RKO (cell line): ENCODE data around the gene MARVELD2.
"Not testable (repeated sequence)": the region's sequence is repeated elsewhere in the genome, so short reads cannot be mapped to it uniquely, and the experiment has no call there.

Experiments
- DNase-seq: peaks from one replicate; pipeline ENCODE4 v3.0.0-alpha.2; 2016; ENCODE audit warnings: low spot score

Gene MARVELD2, protein sequence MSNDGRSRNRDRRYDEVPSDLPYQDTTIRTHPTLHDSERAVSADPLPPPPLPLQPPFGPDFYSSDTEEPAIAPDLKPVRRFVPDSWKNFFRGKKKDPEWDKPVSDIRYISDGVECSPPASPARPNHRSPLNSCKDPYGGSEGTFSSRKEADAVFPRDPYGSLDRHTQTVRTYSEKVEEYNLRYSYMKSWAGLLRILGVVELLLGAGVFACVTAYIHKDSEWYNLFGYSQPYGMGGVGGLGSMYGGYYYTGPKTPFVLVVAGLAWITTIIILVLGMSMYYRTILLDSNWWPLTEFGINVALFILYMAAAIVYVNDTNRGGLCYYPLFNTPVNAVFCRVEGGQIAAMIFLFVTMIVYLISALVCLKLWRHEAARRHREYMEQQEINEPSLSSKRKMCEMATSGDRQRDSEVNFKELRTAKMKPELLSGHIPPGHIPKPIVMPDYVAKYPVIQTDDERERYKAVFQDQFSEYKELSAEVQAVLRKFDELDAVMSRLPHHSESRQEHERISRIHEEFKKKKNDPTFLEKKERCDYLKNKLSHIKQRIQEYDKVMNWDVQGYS

DNA sequence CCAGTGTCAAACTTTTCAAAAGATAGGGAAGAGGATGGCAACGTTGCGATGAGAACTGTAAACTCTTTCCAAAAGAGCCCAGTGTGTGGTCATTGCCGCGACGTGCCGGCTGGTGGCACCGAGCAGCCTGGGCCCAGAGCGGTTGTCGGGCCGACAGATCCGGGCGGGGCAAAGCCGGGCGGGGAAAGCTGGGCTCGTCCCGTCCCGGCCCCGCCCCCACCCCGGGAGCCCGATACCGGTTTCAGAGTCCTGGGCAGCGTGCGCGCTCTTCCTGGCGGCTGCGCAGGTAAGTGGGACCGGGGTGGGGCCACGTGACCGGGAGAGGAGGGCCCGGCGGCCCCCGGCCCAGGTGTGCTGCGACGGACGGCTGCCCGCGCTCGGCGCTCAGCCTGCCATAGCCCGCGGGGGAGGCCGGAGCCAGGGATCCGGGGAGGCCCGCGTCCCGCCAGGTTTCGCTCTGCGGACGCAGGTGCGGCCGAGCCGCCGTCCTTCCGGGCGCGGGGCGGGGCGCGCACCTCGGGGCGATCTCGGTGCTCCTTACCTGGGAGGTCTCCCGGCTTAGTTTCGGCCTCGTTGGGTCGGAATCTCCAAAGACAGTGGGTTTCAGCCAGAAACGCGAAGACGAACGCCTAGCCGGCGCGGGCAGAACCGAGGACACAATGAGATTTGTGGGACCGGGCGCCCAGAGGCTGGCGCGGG lies at the start of gene MARVELD2:
TSS of gene MARVELD2 (plus strand) at position 232 of the 699 bp plus-strand sequence. CDS start 4,270 bp downstream, outside the sequence.
- peak; percentile 78 for DNase-seq

DNA sequence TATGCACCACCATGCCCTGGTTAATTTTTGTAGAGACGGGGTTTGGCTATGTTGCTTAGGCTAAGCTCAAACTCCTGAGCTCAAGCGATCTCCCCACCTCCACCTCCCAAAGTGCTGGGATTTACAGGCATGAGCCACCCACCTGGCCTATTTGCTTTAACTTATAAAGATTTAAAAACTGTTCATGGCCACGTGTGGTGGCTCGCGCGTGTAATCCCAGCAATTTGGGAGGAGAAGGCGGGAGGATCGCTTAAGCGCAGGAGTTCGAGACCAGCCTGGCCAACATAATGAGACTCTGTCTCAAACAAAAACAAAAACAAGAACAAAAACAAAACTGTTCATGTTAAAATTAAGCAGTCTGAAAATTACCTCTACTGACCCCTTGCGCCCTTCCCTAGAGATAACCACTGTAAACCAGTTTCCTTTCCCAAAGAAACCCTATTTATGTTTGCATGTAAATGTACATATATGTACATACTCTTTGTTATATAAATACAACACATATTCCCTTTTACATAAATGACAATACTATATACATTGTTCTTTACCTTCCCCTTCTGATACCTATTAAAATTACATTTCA lies 47.1 kb upstream of the MARVELD2 start:
- DNase-seq: peak; percentile 39

DNA sequence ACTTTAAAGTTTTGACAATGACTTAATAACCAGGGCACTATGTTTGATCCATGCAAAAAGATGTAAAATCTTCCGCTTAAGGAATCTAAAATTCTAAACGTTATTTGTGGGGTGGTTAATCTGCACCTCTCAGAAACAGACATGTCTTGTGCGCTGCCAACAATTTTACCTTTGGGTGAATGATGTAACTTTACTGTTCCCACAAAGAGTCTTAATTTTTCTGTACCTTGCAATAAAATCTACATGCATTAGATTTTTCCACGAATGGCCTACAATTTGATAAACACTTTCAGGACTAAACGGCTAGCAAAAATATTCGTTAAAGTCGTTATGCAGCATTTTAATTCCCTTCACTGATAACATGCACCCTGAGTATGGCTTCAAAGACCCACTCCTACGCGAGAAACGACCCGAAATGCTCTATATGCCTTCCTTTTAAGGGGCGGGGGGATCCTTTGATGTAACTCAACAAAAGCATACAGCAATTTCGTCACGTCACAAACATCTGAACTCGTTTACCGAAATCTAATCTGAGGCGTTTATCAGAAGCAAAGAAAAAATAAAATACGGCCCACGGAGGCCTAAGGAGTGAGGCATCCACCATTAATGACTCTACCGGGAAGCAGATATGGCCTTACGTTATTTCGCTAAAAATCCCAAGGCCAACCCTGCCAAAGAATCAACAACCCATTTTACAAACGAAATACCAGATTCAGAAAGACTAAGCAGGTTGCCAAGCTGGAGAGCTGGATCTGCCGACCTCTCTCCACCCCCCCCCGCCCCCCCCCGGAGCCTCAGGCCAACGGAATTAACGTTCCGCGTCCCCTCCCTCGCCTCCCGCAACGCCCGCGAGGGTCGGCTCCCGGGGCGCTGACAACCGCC lies 46.2 kb upstream of the MARVELD2 start:
- DNase-seq: peak; percentile 41

DNA sequence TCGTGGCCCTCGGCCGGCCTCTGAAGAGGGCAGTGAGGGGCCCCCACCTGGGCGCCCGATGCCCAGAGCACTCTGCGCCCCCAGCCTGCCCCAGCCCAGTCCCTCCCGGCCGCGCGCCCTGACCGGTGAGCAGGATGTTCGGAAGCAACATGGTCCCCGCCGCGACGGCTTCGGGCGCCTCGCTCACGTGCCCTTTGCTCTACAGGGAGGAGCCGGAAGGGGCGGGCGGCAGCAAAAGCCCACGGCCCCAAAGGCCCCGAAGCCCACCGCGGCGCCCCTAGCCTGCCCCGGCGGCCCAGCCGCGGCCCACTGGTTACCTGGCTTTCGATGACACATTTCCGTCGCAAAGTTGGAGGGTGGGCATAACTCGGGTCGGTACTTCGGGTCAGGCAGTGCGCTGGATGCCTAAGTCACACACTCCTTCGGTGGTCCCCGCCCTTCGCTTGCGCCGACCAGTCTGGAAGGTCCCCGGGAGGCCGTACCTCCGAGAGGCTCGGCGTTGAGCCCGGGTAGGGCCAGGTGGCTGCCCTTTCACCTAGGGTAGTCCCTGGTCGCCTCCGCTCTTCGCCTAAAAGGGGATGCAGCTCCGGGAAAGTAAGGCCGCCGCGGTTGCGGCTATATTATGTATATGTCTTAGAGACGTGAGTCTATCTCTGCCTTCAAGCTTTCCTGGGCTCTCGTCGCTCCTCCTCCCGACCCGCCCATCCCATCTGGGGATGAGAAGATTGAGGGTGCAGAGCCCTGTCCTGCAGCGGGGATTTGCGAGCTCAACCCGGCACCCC lies 45.4 kb upstream of the MARVELD2 start, which contains the start of the genes AK6, RAD17 and TAF9:
TSS of gene AK6 (minus strand) at position 181 of the 782 bp plus-strand sequence. CDS start at position 151, 30 bp downstream.
TSS of gene RAD17 (plus strand) at position 479 of the 782 bp plus-strand sequence. CDS start 2,391 bp downstream, outside the sequence.
TSS of gene TAF9 (minus strand) at position 181 of the 782 bp plus-strand sequence. CDS start 3,783 bp downstream, outside the sequence.
- DNase-seq: peak; percentile 92

DNA sequence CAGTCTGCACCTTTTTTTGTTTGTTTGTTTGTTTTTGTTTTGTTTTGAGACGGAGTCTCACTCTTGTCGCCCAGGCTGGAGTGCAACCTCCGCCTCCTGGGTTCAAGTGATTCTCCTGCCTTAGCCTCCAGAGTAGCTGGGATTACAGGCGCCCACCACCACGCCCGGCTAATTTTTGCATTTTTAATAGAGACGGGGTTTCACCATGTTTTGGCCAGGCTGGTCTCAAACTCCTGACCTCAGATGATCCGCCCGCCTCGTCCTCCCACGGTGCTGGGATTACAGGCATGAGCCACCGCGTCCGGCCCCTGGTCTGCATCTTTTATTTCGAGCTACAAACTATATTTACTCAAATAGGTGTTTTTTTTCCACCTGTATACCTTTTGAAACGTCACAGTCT lies 44.6 kb upstream of the MARVELD2 start:
- peak; percentile 28 for DNase-seq

DNA sequence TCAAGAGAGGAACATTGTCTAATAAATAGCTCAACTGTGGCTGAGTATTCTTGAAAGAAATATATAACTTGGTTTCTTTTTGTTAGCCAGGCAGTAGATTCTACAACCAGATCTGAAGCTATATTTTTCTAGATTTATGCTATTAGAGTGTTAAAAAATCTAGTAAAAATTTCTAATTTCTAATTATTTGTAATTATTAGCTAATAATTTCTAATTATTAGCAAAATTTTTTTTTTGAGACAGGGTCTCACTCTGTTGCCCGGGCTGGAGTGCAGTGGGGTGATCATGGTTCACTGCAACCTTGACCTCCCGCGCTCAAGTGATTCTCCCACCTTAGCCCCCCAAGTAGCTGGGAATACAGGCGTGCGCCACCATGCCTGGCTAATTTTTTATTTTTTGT lies 42.5 kb upstream of the MARVELD2 start:
- no peak for DNase-seq

DNA sequence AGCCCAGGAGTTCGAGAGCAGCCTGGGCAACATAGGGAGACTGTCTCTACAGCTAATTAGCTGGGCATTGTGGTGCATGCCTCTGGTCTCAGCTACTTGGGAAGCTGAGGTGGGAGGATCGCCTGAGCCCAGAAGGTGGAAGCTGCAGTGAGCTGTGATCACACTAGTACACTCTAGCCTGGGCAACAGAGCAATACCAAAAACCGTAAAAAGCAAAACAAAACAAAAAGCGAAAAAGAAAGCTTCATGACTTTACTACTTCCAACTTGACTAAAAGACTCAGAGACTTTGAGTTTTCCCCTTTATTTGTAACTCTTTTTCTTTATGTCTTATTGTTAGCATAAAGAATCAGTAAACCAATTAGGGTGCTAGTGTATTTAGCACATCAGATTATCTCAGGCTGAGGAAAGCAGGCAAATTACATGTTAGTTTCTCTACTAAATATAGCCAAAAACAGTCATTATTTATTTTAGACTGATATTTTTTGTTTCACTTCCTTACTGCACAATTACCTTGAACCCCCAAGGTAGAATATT lies 39.9 kb upstream of the MARVELD2 start:
- DNase-seq: no peak

DNA sequence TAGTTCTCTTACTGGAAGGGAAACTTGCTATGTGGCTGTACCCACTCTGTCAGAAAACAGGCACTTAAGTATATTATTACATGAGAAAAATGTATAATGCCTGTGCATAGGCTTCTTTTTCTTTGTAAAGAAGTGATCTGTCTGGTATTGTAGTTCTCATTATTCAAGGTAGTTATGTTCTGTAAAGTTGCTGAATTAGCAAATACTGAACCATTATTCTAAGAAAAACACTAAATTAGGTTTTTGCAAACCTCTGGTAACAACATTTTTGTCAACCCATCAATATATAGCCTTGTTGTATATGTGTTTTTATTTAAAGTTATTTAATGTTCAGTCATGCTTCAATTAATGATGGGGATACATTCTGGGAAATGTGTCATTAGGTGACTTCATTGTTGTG lies 36.5 kb upstream of the MARVELD2 start:
- no peak for DNase-seq

DNA sequence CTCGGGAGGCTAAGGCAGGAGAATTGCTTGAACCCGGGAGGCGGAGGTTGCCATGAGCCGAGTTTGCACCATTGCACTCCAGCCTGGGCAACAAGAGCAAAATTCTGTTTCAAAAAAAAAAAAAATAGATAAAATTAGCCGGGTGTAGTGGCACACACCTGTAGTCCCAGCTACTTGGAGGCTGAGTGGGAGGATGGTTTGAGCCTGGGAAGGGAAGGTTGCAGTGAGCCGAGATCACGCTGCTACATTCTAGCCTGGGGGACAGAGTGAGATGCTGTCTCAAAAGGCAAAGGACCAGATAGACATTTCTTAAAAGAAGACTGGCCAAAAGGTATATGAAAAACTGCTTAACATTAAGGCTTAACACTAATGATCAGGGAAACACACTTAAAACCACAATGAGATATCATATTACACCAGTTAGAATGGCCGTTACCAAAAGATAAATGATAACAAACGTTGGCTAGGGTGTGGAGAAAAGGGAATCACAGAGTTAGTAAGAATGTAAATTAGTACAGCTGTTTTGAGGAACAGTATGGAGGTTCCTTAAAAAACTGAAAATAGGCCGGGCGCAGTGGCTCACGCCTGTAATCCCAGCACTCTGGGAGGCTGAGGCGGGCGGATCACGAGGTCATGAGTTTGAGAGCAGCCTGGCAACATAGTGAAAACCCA lies 10.1 kb upstream of the MARVELD2 start:
- DNase-seq: no peak

DNA sequence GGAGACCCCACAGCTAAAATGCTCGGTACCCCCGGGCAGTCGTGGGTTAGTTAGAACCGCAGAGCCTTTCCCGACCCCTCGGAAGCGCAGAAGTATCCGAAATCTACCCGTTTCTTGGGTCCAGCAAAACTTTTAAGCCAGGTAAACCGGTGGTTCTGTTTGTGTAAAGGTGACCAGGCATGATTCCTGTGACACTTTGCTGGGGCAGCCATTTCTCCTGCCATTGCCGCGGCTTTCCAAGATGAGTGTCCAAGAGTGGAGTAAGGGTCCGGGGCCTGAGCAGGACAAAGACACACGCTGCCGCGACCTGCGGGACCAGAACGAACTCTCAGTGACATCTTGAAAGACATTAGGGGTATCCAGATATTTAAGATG lies 655 bp downstream of the MARVELD2 start:
- no peak for DNase-seq

DNA sequence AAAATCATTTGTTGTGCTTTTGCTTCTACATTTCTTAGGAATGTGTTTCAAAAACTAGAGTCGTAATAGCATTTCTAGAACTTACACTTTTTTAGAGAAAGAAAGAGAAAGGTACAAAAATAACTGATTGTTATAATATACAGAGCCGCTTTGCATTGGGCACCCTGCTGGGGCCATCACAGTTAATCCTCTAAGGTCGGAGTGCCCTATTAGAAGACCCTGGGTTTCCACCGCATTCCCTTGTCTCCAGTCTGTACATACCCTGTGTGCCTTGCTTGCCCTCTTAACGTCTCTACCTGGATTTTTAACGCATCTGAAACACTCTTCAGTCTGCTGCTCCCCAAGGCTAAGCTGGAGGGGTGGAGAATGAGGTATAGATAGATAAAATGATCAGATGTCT lies 1.3 kb downstream of the MARVELD2 start:
- DNase-seq: no peak

DNA sequence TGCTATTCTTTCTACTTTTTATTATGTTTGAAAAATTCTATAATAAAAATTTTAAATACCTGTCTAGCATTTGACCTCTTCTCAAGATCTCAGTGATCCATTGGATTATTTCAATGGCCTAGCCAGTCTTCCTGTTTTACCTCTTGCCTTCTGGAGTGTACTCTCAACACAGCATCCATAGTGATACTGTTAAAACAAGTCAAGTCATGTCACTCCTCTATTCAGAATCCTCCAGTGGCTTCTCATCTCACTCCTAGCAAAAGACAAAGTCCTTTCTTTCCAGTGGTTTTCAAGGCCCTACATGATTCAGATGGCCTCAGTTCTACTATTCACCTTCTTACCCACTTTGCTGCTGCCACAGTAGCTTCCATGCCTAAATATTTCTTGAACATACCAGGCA lies 1.8 kb downstream of the MARVELD2 start:
- no peak for DNase-seq

DNA sequence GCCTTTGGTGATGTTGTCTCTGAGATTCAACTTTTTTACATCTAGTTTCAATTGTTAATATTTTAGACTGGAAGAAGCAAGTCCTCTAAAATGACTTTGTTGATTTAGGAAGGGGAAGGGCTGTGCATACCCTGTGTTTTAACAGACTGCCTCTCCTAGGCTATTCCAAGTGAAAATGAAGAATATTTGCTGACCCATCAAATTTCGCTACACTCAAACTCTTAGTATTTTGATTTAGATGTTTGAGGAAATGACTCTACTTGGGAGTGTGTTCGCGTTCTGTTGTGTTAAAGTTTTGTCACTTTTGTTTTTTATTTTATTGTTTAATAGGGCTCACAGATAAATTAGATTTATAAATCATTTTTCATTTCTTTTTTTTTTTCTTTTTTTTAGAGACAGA lies 3.6 kb downstream of the MARVELD2 start:
- DNase-seq: no peak

DNA sequence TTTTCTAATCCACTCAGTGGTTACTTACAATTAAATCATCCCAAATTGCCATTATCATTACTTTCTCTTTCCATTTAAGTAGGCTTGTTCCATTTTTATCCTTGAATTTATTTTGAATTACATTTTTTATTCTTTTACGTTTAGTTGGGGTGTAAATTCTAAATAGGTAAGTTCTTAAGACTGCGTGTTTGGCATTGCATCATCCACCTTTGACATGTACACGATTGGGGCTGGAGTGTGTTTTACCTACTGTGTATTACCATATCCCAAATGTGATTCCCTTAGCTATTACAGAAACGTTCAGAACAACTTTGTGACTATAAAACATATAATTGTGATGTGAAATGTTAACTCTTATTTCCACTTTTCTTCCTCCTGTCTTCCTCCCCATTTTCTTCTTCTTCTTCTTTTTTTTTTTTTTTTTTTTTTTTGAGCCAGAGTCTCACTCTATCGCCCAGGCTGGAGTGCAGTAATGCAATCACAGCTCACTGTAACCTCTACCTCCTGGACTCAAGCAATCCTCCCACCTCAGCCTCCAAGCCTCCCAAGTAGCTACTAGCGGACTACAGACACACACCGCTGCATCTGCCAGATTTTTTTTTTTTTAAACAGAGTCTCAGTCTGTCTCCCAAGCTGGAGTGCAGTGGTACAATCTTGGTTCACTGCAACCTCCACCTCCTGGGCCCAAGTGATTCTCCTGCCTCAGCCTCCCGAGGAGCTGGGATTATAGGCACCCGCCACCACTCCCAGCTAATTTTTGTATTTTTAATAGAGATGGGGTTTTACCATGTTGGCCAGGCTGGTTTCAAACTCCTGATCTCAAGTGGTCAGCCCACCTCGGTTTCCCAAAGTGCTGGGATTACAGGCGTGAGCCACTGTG lies 16.7 kb downstream of the MARVELD2 start:
- no peak for DNase-seq

DNA sequence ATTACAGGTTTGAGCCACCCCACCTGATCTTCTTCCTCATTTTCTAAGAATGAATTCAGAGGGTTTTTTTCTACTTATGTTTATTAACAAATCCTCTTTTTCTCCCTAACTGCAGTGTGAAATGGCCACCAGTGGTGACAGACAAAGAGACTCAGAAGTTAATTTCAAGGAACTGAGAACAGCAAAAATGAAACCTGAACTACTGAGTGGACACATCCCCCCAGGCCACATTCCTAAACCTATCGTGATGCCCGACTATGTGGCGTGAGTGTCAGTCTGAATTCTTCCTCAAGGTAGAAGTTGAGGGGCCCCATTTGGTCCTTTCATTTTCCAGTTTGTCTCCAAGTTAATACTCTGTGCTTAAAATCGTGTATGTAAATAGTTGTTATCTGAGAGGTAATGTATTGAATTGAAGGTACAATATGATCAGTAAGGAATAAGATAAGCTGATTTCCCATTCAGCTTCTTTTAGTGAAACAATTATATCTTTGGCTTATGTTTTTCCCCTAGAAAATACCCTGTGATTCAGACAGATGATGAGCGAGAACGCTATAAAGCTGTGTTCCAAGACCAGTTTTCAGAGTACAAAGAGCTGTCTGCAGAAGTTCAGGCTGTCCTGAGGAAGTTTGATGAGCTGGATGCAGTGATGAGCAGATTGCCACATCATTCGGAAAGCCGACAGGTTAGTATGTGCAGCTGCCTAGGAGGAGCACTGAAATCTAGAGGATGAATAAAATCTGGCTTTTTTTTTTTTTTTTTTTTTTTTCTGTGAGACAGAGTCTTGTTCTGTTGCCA lies 17.7 kb downstream of the MARVELD2 start:
- DNase-seq: no peak

DNA sequence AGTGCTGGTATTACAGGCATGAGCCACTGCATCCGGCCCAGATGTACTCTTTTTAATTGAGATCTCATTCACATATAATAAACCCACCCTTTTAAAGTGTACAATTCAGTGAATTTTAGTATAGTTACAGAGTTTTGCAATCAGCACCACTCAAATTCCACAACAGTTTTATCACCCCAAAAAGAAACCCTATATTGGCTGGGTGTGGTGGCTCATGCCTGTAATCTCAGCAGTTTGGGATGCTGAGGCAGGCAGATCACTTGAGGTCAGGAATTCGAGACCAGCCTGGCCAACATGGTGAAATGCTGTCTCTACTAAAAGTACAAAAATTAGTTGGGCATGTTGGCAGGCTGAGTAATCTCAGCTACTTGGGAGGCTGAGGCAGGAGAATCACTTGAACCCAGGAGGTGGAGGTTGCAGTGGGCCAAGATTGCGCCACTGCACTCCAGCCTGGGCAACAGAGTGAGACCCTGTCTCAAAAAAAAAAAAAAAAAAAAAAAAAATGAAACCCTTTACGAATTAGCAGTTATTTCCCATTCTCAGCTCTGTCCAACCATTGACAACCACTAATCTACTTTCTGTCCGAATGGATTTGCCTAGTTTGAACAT lies 20.5 kb downstream of the MARVELD2 start:
- not testable (repeated sequence) for DNase-seq

DNA sequence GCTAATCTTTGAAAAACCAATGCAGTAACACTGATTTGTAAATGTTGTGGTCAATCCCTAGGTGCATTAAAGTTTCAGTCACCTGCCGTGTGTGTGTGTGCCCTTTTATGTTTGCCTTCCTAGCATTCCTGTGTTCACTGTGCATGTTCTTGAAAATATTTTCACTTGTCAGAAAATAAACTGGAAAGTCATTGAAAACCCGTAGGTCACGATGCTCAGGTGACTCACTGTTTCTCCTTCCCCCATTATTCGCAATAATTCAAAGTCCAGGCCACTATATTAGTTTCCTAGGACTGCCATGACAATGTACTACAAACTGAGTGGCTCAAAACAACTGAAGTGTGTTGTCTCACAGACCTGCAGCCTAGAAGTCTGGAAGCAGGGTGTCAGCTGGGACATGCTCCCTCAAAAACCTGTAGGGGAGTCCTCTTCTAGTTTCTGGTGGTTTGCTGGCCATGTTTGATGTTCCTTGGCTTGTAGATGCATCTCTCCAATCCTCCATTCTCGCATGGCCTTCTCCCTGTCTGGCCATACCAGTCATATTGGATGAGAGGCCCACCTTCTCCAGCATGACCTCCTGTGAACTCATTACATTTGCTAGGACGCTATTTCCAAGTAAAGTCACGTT lies 29.3 kb downstream of the MARVELD2 start:
- DNase-seq: no peak
